H9 (cell line): ENCODE measurements around the gene CXXC5. TPM values are rescaled to one million over a fixed set of nuclear protein-coding genes. Genes with fewer than 3 reads are reported as not detected.

Source experiments
- DNase-seq: peaks from one replicate; pipeline ENCODE4 v3.0.0-alpha.2; 2017
- H2AFZ ChIP-seq: one replicate; pipeline ENCODE4 v1.6.1; 2013; ENCODE audit warnings: mild to moderate bottlenecking, low read length, control low read depth, moderate library complexity
- H2AK5ac ChIP-seq: 2 replicates; pipeline ENCODE4 v1.6.1; 2013; ENCODE audit warnings: low read length, control low read depth, mixed read lengths; ENCODE audit not compliant: insufficient read length
- H2BK120ac ChIP-seq: one replicate; pipeline ENCODE4 v1.6.1; 2013; ENCODE audit warnings: low read depth, mild to moderate bottlenecking, low read length, control low read depth, inconsistent platforms; ENCODE audit not compliant: poor library complexity, severe bottlenecking
- H2BK12ac ChIP-seq: 2 replicates; pipeline ENCODE4 v1.6.1; 2013; ENCODE audit warnings: low read length, control low read depth, mixed read lengths, low read depth; ENCODE audit not compliant: insufficient read length
- H2BK15ac ChIP-seq: 2 replicates; pipeline ENCODE4 v1.6.1; 2013; ENCODE audit warnings: low read depth, low read length, control low read depth
- H2BK20ac ChIP-seq: one replicate; pipeline ENCODE4 v1.6.1; 2013; ENCODE audit warnings: low read depth, mild to moderate bottlenecking, low read length, control low read depth, inconsistent platforms; ENCODE audit not compliant: poor library complexity, severe bottlenecking
- H2BK5ac ChIP-seq: 2 replicates; pipeline ENCODE4 v1.6.1; 2013; ENCODE audit warnings: low read length, control low read depth, mixed read lengths; ENCODE audit not compliant: insufficient read length
- H3K14ac ChIP-seq: 2 replicates; pipeline ENCODE4 v1.6.1; 2013; ENCODE audit warnings: low read length, control low read depth; ENCODE audit not compliant: insufficient read depth
- H3K18ac ChIP-seq: 2 replicates; pipeline ENCODE4 v1.6.1; 2013; ENCODE audit warnings: low read depth, mild to moderate bottlenecking, mixed read lengths, low read length, control low read depth; ENCODE audit not compliant: insufficient read length
- H3K23ac ChIP-seq: 2 replicates; pipeline ENCODE4 v1.6.1; 2013; ENCODE audit warnings: low read length, control low read depth, mixed read lengths, low read depth; ENCODE audit not compliant: insufficient read length
- H3K23me2 ChIP-seq: 2 replicates; pipeline ENCODE4 v1.6.1; 2013; ENCODE audit warnings: low read depth, mild to moderate bottlenecking, mixed read lengths, low read length, control low read depth; ENCODE audit not compliant: insufficient read length, poor library complexity, severe bottlenecking
- H3K27ac ChIP-seq: 2 replicates; pipeline ENCODE4 v1.5.1; 2013; ENCODE audit warnings: low read length, control low read depth, mixed read lengths, low read depth; ENCODE audit not compliant: insufficient read length
- H3K27me3 ChIP-seq: 2 replicates; pipeline ENCODE4 v1.6.1; 2013; ENCODE audit warnings: low read length, control low read depth, inconsistent platforms; ENCODE audit not compliant: insufficient read depth
- H3K4ac ChIP-seq: 2 replicates; pipeline ENCODE4 v1.6.1; 2013; ENCODE audit warnings: low read depth, mild to moderate bottlenecking, control low read depth, inconsistent platforms, low read length, moderate library complexity
- H3K4me1 ChIP-seq: 2 replicates; pipeline ENCODE4 v1.6.1; 2013; ENCODE audit warnings: low read length, control low read depth, inconsistent platforms; ENCODE audit not compliant: insufficient read depth
- H3K4me2 ChIP-seq: 2 replicates; pipeline ENCODE4 v1.6.1; 2013; ENCODE audit warnings: low read length, control low read depth, mixed read lengths; ENCODE audit not compliant: insufficient read length, insufficient read depth
- H3K56ac ChIP-seq: 2 replicates; pipeline ENCODE4 v1.6.1; 2013; ENCODE audit warnings: low read depth, mild to moderate bottlenecking, mixed read lengths, low read length, control low read depth; ENCODE audit not compliant: insufficient read length
- H3K79me1 ChIP-seq: 2 replicates; pipeline ENCODE4 v1.6.1; 2013; ENCODE audit warnings: low read depth, mild to moderate bottlenecking, moderate library complexity, low read length, control low read depth, inconsistent platforms; ENCODE audit not compliant: insufficient read depth, poor library complexity, severe bottlenecking
- H3K79me2 ChIP-seq: 2 replicates; pipeline ENCODE4 v1.6.1; 2013; ENCODE audit warnings: low read length, control low read depth, inconsistent platforms; ENCODE audit not compliant: insufficient read depth
- H3K9ac ChIP-seq: 2 replicates; pipeline ENCODE4 v1.6.1; 2013; ENCODE audit warnings: low read length, control low read depth, mixed read lengths; ENCODE audit not compliant: insufficient read length; ENCODE audit errors: extremely low read depth
- H3K9me3 ChIP-seq: one replicate; pipeline ENCODE4 v1.6.1; 2013; ENCODE audit warnings: low read depth, low read length, inconsistent platforms; ENCODE audit not compliant: control insufficient read depth
- H3T11ph ChIP-seq: one replicate; pipeline ENCODE4 v1.6.1; 2013; ENCODE audit warnings: mild to moderate bottlenecking, low read length, control low read depth, inconsistent platforms
- H4K20me1 ChIP-seq: one replicate; pipeline ENCODE4 v1.6.1; 2013; ENCODE audit not compliant: control insufficient read depth, insufficient read length, insufficient read depth
- H4K5ac ChIP-seq: 2 replicates; pipeline ENCODE4 v1.6.1; 2013; ENCODE audit warnings: low read depth, mild to moderate bottlenecking, mixed read lengths, low read length, control low read depth; ENCODE audit not compliant: insufficient read length
- H4K8ac ChIP-seq: replicated peaks from 2 replicates; pipeline ENCODE4 v1.6.1; 2013; ENCODE audit warnings: low read length, control low read depth, mixed read lengths, low read depth; ENCODE audit not compliant: insufficient read length
- H4K91ac ChIP-seq: 2 replicates; pipeline ENCODE4 v1.6.1; 2013; ENCODE audit warnings: low read depth, mild to moderate bottlenecking, moderate library complexity, mixed read lengths, low read length, control low read depth; ENCODE audit not compliant: insufficient read length
- H3K27ac Mint-ChIP-seq, 3 experiments: 2 replicates in 2 of 3; 3 replicates in 1 of 3; pipeline ENCODE4 v1.8.0; 2020 to 2021; ENCODE audit warnings: mixed read lengths in 3 of 3, mild to moderate bottlenecking in 1 of 3, moderate library complexity in 1 of 3
- H3K27me3 Mint-ChIP-seq: 2 replicates; pipeline ENCODE4 v1.8.0; 2021; ENCODE audit warnings: low read depth, mild to moderate bottlenecking, moderate library complexity, mixed read lengths
- H3K36me3 Mint-ChIP-seq, 3 experiments: 2 replicates in 2 of 3; 3 replicates in 1 of 3; pipeline ENCODE4 v1.8.0; 2020 to 2021; ENCODE audit warnings: low read depth in 3 of 3, mixed read lengths in 3 of 3; ENCODE audit not compliant: insufficient read depth in 1 of 3
- H3K4me1 Mint-ChIP-seq, 2 experiments: 2 replicates each; pipeline ENCODE4 v1.8.0; 2020; ENCODE audit warnings: mixed read lengths in 2 of 2
- H3K4me3 Mint-ChIP-seq, 2 experiments: 2 replicates in 1 of 2; 3 replicates in 1 of 2; pipeline ENCODE4 v1.8.0; 2020 to 2021; ENCODE audit warnings: mild to moderate bottlenecking in 2 of 2, mixed read lengths in 2 of 2, moderate library complexity in 1 of 2
- H3K9me3 Mint-ChIP-seq, 2 experiments: 2 replicates in 1 of 2; 3 replicates in 1 of 2; pipeline ENCODE4 v1.8.0; 2020; ENCODE audit warnings: mild to moderate bottlenecking in 2 of 2, mixed read lengths in 2 of 2, moderate library complexity in 1 of 2
- WGBS: extraction: QIAGEN DNeasy Blood & Tissue Kit; methylation state at CpG from one replicate; pipeline ENCODE4 v1.1.7; 2013; ENCODE audit warnings: missing lambda C conversion rate, low lambda C conversion rate, mixed read lengths; ENCODE audit not compliant: insufficient read length; ENCODE audit errors: extremely low coverage; 5-methylcytosine and 5-hydroxymethylcytosine counted together
- total RNA-seq: library from RNA; stranded (reverse); gene quantifications from 2 replicates; pipeline ENCODE4 v1.2.1, GENCODE V29; 2021
- TF ChIP-seq, protein P1 (sequence below): fragments of 200-600 bp; sonication (generic); conservative IDR thresholded peaks from 3 replicates; pipeline ENCODE4 v1.8.0; 2021; ENCODE audit warnings: antibody characterized with exemption, mild to moderate bottlenecking

CXXC5 gene
- total RNA-seq, 1 experiment from 2014 or later: 105 TPM

DNA sequence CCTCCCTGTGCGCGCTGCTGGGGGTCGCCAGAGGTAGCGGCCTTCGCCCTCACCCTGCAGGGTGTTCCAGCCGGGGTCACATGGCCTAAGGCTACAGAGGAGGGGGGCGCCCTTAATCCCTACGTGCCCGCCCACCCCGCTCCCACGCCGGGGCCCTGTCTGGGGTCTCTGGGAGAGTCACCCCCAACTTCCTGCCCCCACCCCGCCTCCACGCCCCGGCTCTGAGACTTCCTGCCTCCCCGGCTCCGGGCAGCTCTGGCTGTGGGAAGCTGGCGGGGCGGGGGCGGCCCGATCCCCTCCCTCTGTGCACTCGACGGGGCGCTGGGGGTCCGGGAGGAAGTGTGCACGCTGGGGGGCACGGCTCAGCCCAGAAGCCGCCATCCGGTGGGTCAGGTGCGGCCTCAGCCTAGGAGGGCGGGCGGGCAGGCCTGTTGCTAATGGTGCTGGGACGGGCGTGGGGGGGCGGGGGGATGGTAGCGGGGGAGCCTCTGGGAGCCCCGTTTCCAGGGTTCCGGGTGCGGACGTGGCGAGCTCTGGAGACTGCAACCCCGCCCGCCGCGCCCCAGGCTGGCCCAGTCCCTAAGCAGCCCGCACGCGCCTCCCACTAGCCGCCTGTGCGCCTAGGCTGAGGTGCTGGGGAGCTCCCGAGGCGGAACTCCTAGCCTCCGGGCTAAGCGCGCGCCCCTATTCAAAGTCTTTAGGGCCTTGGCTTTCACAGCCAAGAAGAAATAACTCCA, 61.6 kb downstream of the CXXC5 start:
- H3K27me3 ChIP-seq: no peaks in the 10 kb centered on the region
- no peaks in the 10 kb centered on the region for H3K9me3 Mint-ChIP-seq
- no peak overlapping the region for H3K56ac ChIP-seq
- no peak overlapping the region for H3K23ac ChIP-seq
- peaks cover 7% of the 10 kb centered on the region for H3K23me2 ChIP-seq
- H3K18ac ChIP-seq: peak overlapping the region; percentile 37
- H4K20me1 ChIP-seq: no peaks in the 10 kb centered on the region
- TF ChIP-seq, protein P1, sequence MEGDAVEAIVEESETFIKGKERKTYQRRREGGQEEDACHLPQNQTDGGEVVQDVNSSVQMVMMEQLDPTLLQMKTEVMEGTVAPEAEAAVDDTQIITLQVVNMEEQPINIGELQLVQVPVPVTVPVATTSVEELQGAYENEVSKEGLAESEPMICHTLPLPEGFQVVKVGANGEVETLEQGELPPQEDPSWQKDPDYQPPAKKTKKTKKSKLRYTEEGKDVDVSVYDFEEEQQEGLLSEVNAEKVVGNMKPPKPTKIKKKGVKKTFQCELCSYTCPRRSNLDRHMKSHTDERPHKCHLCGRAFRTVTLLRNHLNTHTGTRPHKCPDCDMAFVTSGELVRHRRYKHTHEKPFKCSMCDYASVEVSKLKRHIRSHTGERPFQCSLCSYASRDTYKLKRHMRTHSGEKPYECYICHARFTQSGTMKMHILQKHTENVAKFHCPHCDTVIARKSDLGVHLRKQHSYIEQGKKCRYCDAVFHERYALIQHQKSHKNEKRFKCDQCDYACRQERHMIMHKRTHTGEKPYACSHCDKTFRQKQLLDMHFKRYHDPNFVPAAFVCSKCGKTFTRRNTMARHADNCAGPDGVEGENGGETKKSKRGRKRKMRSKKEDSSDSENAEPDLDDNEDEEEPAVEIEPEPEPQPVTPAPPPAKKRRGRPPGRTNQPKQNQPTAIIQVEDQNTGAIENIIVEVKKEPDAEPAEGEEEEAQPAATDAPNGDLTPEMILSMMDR: no peak
- peak overlapping the region; percentile 60 to 78 for H3K4me3 Mint-ChIP-seq
- H3K4ac ChIP-seq: no peak overlapping the region
- no peak overlapping the region for H2BK15ac ChIP-seq
- peak overlapping the region; percentile 68 for H3K4me2 ChIP-seq
- no peak overlapping the region for H3T11ph ChIP-seq
- no peak overlapping the region; the same call in 1 of the 2 replicates for H3K14ac ChIP-seq
- no peak overlapping the region for H2BK120ac ChIP-seq
- no peaks in the 10 kb centered on the region for H3K9me3 ChIP-seq
- no CpG with 5 or more reads among the region's 56 CpGs for WGBS
- H2AFZ ChIP-seq: no peak overlapping the region
- peak; percentile 86 for DNase-seq
- H3K36me3 Mint-ChIP-seq: no peaks in the 10 kb centered on the region
- H3K79me2 ChIP-seq: no peaks in the 10 kb centered on the region
- H3K27ac ChIP-seq: no peak overlapping the region
- no peak overlapping the region for H2BK20ac ChIP-seq
- H3K9ac ChIP-seq: no peak overlapping the region
- no peak overlapping the region for H4K8ac ChIP-seq
- H3K27me3 Mint-ChIP-seq: peaks cover 28% of the 10 kb centered on the region
- H3K4me1 ChIP-seq: peaks cover 23% of the 10 kb centered on the region; the same call in 1 of the 2 replicates
- H2AK5ac ChIP-seq: no peak overlapping the region
- H4K91ac ChIP-seq: no peak overlapping the region
- H3K79me1 ChIP-seq: no peaks in the 10 kb centered on the region
- H2BK5ac ChIP-seq: no peak overlapping the region
- peak overlapping the region; percentile 58 to 95 (median 86); a peak in 5 of 7 replicates for H3K27ac Mint-ChIP-seq
- no peak overlapping the region for H4K5ac ChIP-seq
- no peak overlapping the region for H2BK12ac ChIP-seq
- H3K4me1 Mint-ChIP-seq: peaks cover 44 to 48% of the 10 kb centered on the region in 2 experiments
